HG03571 (cell line): ENCODE data around the gene NEFH.
"Not testable (repeated sequence)": the region's sequence is repeated elsewhere in the genome, so short reads cannot be mapped to it uniquely, and the experiment has no call there.

Experiments
- ATAC-seq: cut with Tn5 transposase; IDR thresholded peaks from one replicate; pipeline ENCODE4 v1.9.1; 2021; ENCODE audit not compliant: unreplicated experiment

Gene NEFH

GRCh38 chr22:29479417-29480261 is at the start of gene NEFH:
TSS of gene NEFH (plus strand) at chr22:29480218. CDS start at chr22:29480263, 45 bp downstream.
- no peak for ATAC-seq

- ATAC-seq, result no peak
Observed at GRCh38 chr22:29431986-29432385, 48.0 kb upstream of the NEFH start.

- no peak for ATAC-seq
Observed at GRCh38 chr22:29433856-29434255, 46.2 kb upstream of the NEFH start.

GRCh38 chr22:29434288-29434687 is 45.7 kb upstream of the NEFH start:
- ATAC-seq, result no peak

- ATAC-seq, result no peak
Observed at GRCh38 chr22:29435236-29436136, 44.5 kb upstream of the NEFH start.

- ATAC-seq, result not testable (repeated sequence)
Observed at GRCh38 chr22:29438283-29438682, 41.7 kb upstream of the NEFH start, which contains the start of gene RFPL1. TSS of gene RFPL1 (plus strand) at chr22:29438583.

- ATAC-seq, result no peak
Observed at GRCh38 chr22:29442976-29443375, 37.0 kb upstream of the NEFH start.

- ATAC-seq, result no peak
Observed at GRCh38 chr22:29443452-29443851, 36.6 kb upstream of the NEFH start.

- no peak for ATAC-seq
Observed at GRCh38 chr22:29443861-29444792, 35.9 kb upstream of the NEFH start.

- no peak for ATAC-seq
Observed at GRCh38 chr22:29445508-29445907, 34.5 kb upstream of the NEFH start.

GRCh38 chr22:29447906-29448305 is 32.1 kb upstream of the NEFH start:
- no peak for ATAC-seq

GRCh38 chr22:29449296-29449875 is 30.6 kb upstream of the NEFH start:
- no peak for ATAC-seq

- ATAC-seq, result no peak
Observed at GRCh38 chr22:29450222-29450621, 29.8 kb upstream of the NEFH start.

- ATAC-seq, result no peak
Observed at GRCh38 chr22:29451863-29452262, 28.2 kb upstream of the NEFH start.

GRCh38 chr22:29454276-29454675 is 25.7 kb upstream of the NEFH start:
- ATAC-seq, result no peak

GRCh38 chr22:29456211-29456671 is 23.8 kb upstream of the NEFH start:
- ATAC-seq, result no peak

- no peak for ATAC-seq
Observed at GRCh38 chr22:29457730-29458129, 22.3 kb upstream of the NEFH start.

GRCh38 chr22:29458551-29458950 is 21.5 kb upstream of the NEFH start:
- ATAC-seq, result no peak

GRCh38 chr22:29459773-29460172 is 20.2 kb upstream of the NEFH start:
- ATAC-seq, result no peak

- ATAC-seq, result no peak
Observed at GRCh38 chr22:29461263-29461662, 18.8 kb upstream of the NEFH start.
